Hepatocyte (in vitro differentiated cells): ENCODE measurements around the gene SYT1.

Experiments used
- EZH2 ChIP-seq: fragments of 200-600 bp; sonication (generic); IDR thresholded peaks from 2 replicates; pipeline ENCODE4 v1.6.1; 2016; ENCODE audit warnings: antibody characterized with exemption, mild to moderate bottlenecking, borderline replicate concordance
- EZH2phosphoT487 ChIP-seq: fragments of 200-600 bp; sonication (generic); IDR thresholded peaks from one replicate; pipeline ENCODE4 v1.6.1; 2018; ENCODE audit warnings: antibody characterized with exemption, mild to moderate bottlenecking, low read depth, moderate library complexity; ENCODE audit not compliant: unreplicated experiment, severe bottlenecking
- TF ChIP-seq, protein P1 (sequence below): fragments of 200-600 bp; sonication (generic); IDR thresholded peaks from 2 replicates; pipeline ENCODE4 v1.5.1; 2016; ENCODE audit warnings: antibody characterized with exemption, mild to moderate bottlenecking; ENCODE audit not compliant: poor library complexity

GRCh38 chr12:79452906-79453305 lies 588.3 kb downstream of the SYT1 start:
- TF ChIP-seq, protein P1, sequence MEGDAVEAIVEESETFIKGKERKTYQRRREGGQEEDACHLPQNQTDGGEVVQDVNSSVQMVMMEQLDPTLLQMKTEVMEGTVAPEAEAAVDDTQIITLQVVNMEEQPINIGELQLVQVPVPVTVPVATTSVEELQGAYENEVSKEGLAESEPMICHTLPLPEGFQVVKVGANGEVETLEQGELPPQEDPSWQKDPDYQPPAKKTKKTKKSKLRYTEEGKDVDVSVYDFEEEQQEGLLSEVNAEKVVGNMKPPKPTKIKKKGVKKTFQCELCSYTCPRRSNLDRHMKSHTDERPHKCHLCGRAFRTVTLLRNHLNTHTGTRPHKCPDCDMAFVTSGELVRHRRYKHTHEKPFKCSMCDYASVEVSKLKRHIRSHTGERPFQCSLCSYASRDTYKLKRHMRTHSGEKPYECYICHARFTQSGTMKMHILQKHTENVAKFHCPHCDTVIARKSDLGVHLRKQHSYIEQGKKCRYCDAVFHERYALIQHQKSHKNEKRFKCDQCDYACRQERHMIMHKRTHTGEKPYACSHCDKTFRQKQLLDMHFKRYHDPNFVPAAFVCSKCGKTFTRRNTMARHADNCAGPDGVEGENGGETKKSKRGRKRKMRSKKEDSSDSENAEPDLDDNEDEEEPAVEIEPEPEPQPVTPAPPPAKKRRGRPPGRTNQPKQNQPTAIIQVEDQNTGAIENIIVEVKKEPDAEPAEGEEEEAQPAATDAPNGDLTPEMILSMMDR = no peak
- TF ChIP-seq EZH2phosphoT487 (no peak), EZH2 (no peak)
